Femur (tissue), 1 donor: ENCODE results near the gene SLC25A41.
"Not testable (repeated sequence)": the region's sequence is repeated elsewhere in the genome, so short reads cannot be mapped to it uniquely, and the experiment has no call there.

ENCODE experiments used
- DNase-seq: peaks from one replicate; pipeline ENCODE4 v3.0.0-alpha.2; 2017

SLC25A41 gene

GRCh38 chr19:6402837-6403608 is 30.5 kb downstream of the SLC25A41 start:
- peak; percentile 89 for DNase-seq

GRCh38 chr19:6402058-6402457 is 31.5 kb downstream of the SLC25A41 start:
- no peak for DNase-seq

- DNase-seq, result not testable (repeated sequence)
Observed at GRCh38 chr19:6400062-6400944, 33.3 kb downstream of the SLC25A41 start.

GRCh38 chr19:6396305-6396704 is 37.3 kb downstream of the SLC25A41 start:
- no peak for DNase-seq

DNA sequence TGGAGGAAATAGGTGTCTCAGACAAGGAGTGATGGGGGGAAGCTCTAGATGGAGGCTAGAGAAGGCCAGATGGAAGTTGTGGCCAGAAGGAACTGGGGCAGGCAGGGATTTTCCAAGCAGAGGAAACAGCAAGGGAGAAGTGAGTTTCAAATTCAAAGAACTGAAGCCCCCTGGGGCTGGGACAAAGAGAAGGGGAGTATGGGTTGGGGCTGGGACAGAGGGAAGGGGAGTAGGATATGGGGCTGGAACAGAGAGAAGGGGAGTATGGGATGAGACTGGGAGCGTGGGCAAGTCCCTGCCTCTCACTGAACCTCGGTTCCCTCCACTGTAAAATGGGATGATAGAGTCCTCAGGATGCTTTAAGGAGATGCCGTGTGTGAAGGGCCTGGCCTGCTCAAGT is 38.7 kb downstream of the SLC25A41 start:
- no peak for DNase-seq

DNA sequence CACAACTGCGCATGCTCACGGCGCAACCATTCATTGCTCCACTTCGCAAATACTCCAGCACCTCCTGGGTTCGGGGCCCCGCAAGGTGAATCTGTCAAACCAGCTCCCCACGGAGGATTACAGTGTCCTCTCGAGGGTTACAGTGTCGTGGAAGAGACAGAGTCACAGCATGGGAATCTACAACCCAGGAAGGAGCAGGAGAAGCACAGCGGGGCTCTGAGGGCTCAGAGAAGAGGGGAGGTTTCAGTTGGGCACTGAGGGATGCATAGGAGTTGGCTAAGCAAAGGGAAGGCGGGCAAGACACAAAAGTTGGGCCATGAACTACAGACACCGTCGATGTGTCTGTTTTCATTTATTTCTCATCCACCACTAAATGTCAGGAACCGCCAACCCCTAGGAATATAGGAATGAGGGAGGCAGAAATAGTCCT is 39.6 kb downstream of the SLC25A41 start:
- DNase-seq, result no peak

DNA sequence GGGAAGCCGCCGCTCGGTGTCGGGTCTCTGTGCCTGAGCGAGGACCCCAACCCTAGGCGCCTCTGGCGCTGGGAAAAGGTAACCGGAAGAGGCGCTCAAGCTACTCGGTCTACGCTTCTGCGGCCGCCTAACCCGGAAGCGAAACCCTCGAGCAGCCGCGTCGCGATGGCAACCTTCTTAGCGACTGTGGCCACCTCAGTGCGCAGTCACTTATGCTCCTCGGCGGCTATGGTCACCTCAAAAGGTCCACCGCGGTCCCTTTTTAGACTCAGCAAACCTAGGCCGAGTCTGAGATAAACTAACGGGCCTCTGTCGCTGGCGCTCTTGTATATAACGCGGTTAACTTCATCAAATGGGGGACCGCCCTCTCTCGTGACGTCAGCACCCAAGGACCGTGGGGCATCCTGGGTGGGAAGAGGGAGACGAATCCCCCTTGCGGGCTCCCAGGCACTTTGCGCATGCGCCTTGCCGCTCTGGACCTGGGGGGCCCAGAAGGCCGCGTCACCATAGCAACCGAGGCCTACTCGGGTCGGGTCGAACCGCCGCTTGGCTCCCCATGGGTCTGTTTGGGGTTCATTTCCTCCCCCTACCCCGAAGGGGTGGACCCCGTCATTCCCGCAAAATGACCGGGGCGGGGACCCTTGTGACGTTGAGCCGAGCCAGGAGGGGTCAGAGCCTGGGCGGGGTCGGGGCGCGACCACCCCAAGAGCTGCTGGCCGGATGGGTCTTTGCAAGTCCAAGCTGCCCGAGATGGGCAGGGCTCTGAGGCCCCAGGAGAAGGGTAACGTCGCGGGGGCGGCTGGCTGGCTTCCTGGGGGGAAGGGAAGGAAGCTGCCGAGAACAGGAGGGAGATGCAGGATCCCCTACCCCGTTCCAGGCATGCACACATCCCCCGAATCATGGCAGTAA is 40.2 kb downstream of the SLC25A41 start, which contains the start of gene GTF2F1:
Gene GTF2F1 (minus strand): TSS at position 91 of the 909 bp plus-strand sequence. CDS start 169 bp downstream, outside the sequence.
- peak; percentile 98 for DNase-seq

- no peak for DNase-seq
Observed at GRCh38 chr19:6392221-6393073, 41.1 kb downstream of the SLC25A41 start.

GRCh38 chr19:6387372-6387771 is 46.2 kb downstream of the SLC25A41 start:
- no peak for DNase-seq

- no peak for DNase-seq
Observed at GRCh38 chr19:6384381-6384780, 49.2 kb downstream of the SLC25A41 start.

DNA sequence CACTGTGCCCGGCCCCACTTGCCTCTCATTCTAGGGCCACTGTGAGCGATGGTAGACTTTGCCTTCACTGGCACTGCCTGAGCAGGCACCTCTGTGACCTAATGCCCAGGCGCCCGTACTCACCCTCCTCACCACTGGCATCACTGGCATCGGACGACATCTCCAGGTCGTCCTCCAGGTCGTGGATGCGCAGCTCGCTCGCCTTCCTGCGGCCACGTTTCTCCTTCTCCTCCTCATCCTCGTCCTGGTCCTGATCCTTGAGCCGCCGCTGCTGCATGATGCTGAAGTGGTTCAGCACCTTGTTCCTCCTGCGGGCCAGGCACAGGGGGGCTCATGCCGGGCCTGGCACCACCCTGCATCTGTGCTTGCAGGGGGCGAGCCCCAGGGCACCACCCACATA is 50.4 kb downstream of the SLC25A41 start:
- no peak for DNase-seq

- DNase-seq, result no peak
Observed at GRCh38 chr19:6381030-6381750, 52.4 kb downstream of the SLC25A41 start.

DNA sequence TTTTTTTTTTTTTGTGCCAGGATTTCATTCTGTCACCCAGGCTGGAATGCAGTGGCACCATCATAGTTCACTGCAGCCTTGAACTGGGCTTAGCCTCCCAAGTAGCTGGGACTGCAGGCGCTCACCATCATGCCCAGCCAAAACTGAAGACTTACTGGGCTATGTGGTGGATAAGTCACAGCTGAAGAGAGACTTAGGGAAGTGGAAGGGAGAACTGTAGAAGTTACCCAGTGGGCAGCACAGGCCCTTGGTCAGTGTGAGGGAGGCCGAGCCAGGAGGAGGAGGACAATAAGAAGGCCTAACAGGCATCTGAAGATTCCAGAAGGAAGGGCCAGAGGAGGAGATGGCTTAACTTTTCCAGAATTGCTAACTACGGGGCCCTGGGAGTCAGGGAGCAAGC is 53.8 kb downstream of the SLC25A41 start:
- DNase-seq, result no peak

DNA sequence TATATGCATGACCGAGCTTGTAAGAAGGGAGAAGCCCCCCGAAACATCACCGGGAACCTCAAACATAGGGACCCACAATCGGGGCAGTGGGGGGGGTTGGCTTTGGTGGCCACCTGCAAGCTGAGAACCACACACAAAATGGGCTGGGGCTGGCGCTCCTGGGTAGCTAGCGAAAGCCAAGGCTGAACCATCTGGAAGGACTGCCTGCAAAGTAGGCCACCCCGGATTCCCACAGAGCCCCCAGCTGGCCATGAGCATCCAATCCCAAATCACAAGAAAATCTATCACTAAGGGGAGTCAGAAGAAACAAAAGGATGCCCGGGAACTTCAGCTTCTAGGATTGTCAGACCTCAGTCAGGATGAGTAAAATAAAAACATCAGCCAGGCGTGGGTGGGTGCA is 55.1 kb downstream of the SLC25A41 start:
- DNase-seq, result no peak

DNA sequence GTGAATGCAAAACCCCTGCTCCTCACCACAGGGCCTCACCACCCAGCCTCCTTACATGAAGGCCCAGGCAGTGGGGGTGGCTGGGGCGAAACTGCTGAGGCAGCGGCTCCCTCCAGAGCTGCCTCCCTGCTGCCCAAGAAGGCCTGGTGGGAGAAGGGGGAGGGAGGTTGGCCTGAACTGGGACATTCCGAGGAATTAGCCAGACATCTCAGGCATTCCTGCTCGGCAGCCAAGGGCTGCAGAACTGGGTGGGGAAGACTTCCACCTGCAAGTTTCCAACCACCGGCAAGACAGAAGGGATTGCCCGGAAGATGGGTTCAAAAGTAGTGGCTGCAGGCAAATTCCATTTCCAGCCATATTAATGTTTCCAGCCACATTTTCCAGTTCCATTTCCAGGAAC is 55.5 kb downstream of the SLC25A41 start:
- DNase-seq, result peak; percentile 79

- DNase-seq, result no peak
Observed at GRCh38 chr19:6376512-6377190, 56.9 kb downstream of the SLC25A41 start.
